Measurements from ENCODE around the gene TENM4. TPM values are rescaled to one million over a fixed set of nuclear protein-coding genes. Genes with fewer than 3 reads are reported as not detected.

TENM4 gene
- total RNA-seq, 4 donors from 2014 or later = 4.0 to 14.6 (median 4.5) TPM

- no peak for TF ChIP-seq CTCF (IDR thresholded peaks at IDR 0.05; ENCODE audit: low read depth)
Observed at GRCh38 chr11:78982473-78982872, 458.4 kb downstream of the TENM4 start.

DNA sequence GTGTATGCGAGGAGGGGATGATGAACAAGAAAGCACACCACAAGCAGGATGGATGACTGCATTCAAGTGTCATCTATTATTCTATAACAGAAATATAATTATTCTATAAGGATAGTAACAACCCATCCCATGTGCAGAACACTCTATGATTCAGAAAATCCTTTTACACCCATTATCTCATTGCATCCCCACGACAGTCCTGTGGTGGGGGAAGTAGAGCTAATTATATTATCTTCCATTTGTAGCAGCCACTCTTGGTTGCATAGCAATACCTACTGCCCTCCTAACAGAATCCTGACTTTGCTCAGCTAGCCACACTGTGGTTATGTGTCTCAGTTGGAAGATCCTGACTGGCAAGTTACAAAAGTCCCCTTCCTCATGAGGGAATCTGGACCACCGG, 459.7 kb downstream of the TENM4 start:
- TF ChIP-seq CTCF (IDR thresholded peaks at IDR 0.05; ENCODE audit: low read depth) = no peak

GRCh38 chr11:78978831-78979230, 462.0 kb downstream of the TENM4 start:
- no peak for TF ChIP-seq CTCF (IDR thresholded peaks at IDR 0.05; ENCODE audit: low read depth)

DNA sequence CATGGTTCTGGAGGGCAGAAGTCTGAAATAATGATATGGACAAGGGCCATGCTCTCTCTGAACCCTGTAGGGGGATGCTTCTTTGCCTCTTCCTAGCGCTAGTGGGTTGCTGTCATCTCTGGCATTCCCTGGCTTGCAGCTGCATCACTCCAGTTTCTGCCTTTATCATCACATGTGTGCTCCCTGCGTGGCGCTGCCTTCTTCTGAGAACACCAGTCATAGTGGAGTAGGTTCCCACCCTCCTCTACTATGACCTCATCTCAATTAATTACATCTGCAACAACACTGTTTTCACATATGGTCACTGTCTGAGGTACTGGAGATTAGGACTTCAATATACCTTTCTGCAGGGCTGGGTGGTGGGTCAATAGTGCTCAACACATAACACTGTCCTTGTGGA, 463.8 kb downstream of the TENM4 start:
- TF ChIP-seq CTCF (IDR thresholded peaks at IDR 0.05; ENCODE audit: low read depth) = no peak

GRCh38 chr11:78975081-78975480, 465.7 kb downstream of the TENM4 start:
- no peak for TF ChIP-seq CTCF (IDR thresholded peaks at IDR 0.05; ENCODE audit: low read depth)

- no peak for TF ChIP-seq CTCF (IDR thresholded peaks at IDR 0.05; ENCODE audit: low read depth)
Observed at GRCh38 chr11:78973876-78974275, 467.0 kb downstream of the TENM4 start.

GRCh38 chr11:78972590-78972989, 468.2 kb downstream of the TENM4 start:
- TF ChIP-seq CTCF (IDR thresholded peaks at IDR 0.05; ENCODE audit: low read depth) = no peak

All from subcutaneous adipose tissue (tissue), 4 donors.